Heart right ventricle (tissue), 16 donors: Measurements from ENCODE around the gene FERMT1. TPM values are rescaled to one million over a fixed set of nuclear protein-coding genes. Genes with fewer than 3 reads are reported as not detected.

Source experiments
- ATAC-seq, 8 donors: fragments of 200-7000 bp; cut with Tn5 transposase; one replicate each; pipeline ENCODE4 v1.9.1; 2020; ENCODE audit warnings: mild to moderate bottlenecking in 8 of 8, moderate library complexity in 8 of 8, moderate number of reproducible peaks in 1 of 8
- DNase-seq, 2 donors: peaks; one replicate each; pipeline ENCODE4 v3.0.0-alpha.2; 2020
- H3K27ac ChIP-seq, 10 donors: fragments of 200-600 bp; sonication (generic) in 2 of 10; one replicate each; pipeline versions ENCODE4 v1.5.0 to v1.8.0; 2020 to 2022; ENCODE audit warnings: mild to moderate bottlenecking in 3 of 10
- H3K27me3 ChIP-seq, 7 donors: fragments of 200-600 bp; one replicate each; pipeline ENCODE4 v1.8.0; 2021 to 2022; ENCODE audit warnings: mild to moderate bottlenecking in 2 of 7
- H3K36me3 ChIP-seq, 9 donors: fragments of 200-600 bp; sonication (generic) in 1 of 9; one replicate each; pipeline versions ENCODE4 v1.5.0 to v1.8.0; 2020 to 2022; ENCODE audit warnings: mild to moderate bottlenecking in 2 of 9
- H3K4me1 ChIP-seq, 9 donors: fragments of 200-600 bp; sonication (generic) in 1 of 9; one replicate each; pipeline versions ENCODE4 v1.5.0 to v1.8.0; 2020 to 2022; ENCODE audit warnings: mild to moderate bottlenecking in 4 of 9
- H3K4me3 ChIP-seq, 10 donors: fragments of 200-600 bp; sonication (generic) in 2 of 10; one replicate each; pipeline versions ENCODE4 v1.5.0 to v1.8.0; 2020 to 2022; ENCODE audit warnings: mild to moderate bottlenecking in 7 of 10, moderate library complexity in 2 of 10
- H3K9me3 ChIP-seq, 11 donors: fragments of 200-600 bp in 10 of 11; sonication (generic) in 2 of 11; one replicate each; pipeline versions ENCODE4 v1.5.0 to v1.8.0; 2013 to 2022; ENCODE audit warnings: mild to moderate bottlenecking in 2 of 11, control low read depth in 1 of 11, moderate library complexity in 1 of 11
- WGBS, 2 donors: extraction: QIAGEN DNeasy Blood & Tissue Kit; methylation state at CpG; one replicate each; pipeline ENCODE4 v1.1.7; 2013; ENCODE audit warnings: inconsistent platforms in 1 of 2; 5-methylcytosine and 5-hydroxymethylcytosine counted together
- intact Hi-C, 10 donors: fragments of 100-400 bp; cut with DNase I; formaldehyde crosslinking; loops; one replicate each; pipeline versions ENCODE4 v1.11.1 to v1.14.2; 2022
- polyA plus RNA-seq, 2 donors: library from polyadenylated mRNA; stranded (reverse); fragments of 200-250 nt; gene quantifications; one replicate each; pipeline ENCODE4 v1.2.3, GENCODE V29; 2013
- total RNA-seq, 10 donors: library from RNA; stranded (reverse); fragmentation: NEBNext Ultra II Directional in 3 of 10; extraction: Animal tissue kit (Norgen Biotek cat#: 25700) in 3 of 10; gene quantifications; one replicate each; pipeline versions ENCODE4 v1.2.1 to v1.2.4, GENCODE V29; 2021 to 2023
- TF ChIP-seq, protein P1 (sequence below), 9 donors: fragments of 200-600 bp; sonication (generic) in 2 of 9; IDR thresholded peaks; one replicate each; pipeline versions ENCODE4 v1.5.0 to v1.8.0; 2021 to 2022; ENCODE audit warnings: antibody characterized with exemption in 9 of 9, mild to moderate bottlenecking in 5 of 9, moderate library complexity in 1 of 9
- donor health status: Arrhythmogenic right ventricular cardiomyopathy.
- donor health status: ischemic (EF 13 %, LVEDD 7.1; RV severe dilation, severe dysfunction).
- donor health status: healthy with polysubstance abuse.
- donor health status: DM: no; HTN: yes; CAD: no.
- donor health status: DM: no; HTN: no; CAD: no.
- donor health status: ischemic (EF 25% LVEDD 6.9; RV normal size, moderate dysfunction).
- donor health status: ischemic (EF 25% LVEDD 5.7; RV mildly dilated, moderate dysfunction).
- donor health status: healthy.
- donor health status: DM: yes; HTN: yes; CAD: no.
- donor health status: Ischemic cardiomyopathy.
- donor health status: ischemic (EF 35%, LVEDD 5.7; RV mildly dilated, moderate dysfunction).
- donor health status: nonischemic (EF 11% LVEDD 7.7; RV severe dilation, severe dysfunction).
- donor health status: DM: yes; HTN: yes; CAD: no.
- donor health status: PGD.
- donor health status: ischemic (EF 29% LVEDD 5.4; RV normal size, mild dysfunction).
- donor health status: nonischemic (EF 23%, LVEDD 6.1; RV moderate dilation, normal function).

FERMT1 gene
- total and polyA plus RNA-seq, 12 donors: 0.03 to 2.2 (median 1.3) TPM

DNA sequence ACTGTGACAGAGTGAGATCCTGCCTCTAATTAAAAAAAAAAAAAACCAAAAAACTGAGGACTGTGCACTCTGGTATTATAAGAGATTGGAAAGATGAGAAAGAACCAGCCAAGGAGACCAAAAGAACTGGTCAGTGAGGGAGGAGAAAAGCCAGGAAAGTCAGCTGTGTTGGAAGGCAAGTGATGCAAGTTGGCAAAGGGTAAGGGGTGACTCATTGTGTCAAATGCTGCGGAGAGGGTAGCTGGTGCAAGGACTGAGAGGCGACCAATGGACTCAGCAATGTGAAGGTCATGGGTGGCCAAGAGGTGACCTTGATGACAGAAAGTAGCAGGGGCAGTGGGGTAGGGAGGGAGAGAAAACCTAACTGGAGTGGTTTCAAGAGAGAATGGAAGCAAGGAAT is 41.6 kb downstream of the FERMT1 start:
- Histone ChIP-seq H3K4me3 (no peak overlapping the region), H3K9me3 (no peaks in the 10 kb centered on the region), H3K27me3 (no peaks in the 10 kb centered on the region), H3K4me1 (peaks cover 0 to under 1% (median 0%) of the 10 kb centered on the region in 9 donors), H3K36me3 (peaks cover 0 to 27% (median 0%) of the 10 kb centered on the region in 9 donors), H3K27ac (no peak overlapping the region)
- TF ChIP-seq, protein P1, sequence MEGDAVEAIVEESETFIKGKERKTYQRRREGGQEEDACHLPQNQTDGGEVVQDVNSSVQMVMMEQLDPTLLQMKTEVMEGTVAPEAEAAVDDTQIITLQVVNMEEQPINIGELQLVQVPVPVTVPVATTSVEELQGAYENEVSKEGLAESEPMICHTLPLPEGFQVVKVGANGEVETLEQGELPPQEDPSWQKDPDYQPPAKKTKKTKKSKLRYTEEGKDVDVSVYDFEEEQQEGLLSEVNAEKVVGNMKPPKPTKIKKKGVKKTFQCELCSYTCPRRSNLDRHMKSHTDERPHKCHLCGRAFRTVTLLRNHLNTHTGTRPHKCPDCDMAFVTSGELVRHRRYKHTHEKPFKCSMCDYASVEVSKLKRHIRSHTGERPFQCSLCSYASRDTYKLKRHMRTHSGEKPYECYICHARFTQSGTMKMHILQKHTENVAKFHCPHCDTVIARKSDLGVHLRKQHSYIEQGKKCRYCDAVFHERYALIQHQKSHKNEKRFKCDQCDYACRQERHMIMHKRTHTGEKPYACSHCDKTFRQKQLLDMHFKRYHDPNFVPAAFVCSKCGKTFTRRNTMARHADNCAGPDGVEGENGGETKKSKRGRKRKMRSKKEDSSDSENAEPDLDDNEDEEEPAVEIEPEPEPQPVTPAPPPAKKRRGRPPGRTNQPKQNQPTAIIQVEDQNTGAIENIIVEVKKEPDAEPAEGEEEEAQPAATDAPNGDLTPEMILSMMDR (IDR thresholded peaks at IDR 0.05): no peak
- ATAC-seq (peak in 5 of 8 donors; percentile 30 to 82 (median 62)), DNase-seq (no peak)
- intact Hi-C loops: no loop called here
- 67 to 79% methylated on average over 2 of the region's 2 CpGs for WGBS, 2 donors

DNA sequence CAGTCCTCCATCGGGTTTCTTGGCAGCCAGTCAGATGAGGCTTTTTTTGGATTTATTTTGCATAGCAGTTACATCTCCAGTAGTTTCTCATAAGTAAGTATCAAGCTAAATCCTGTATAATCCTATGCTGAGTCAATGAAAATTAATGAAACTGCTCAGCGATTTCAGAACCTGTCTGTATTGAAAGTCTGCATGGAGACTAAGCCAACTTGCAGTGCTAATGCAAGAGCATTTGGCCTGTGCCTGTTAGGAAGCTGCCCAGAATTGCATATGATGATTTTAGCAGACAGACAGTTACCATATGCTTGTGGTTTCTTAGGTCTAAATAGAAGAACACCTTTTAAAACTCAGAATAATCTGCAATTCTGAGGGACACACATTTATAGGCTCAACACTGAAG is 43.8 kb downstream of the FERMT1 start:
- Histone ChIP-seq H3K4me3 (no peak overlapping the region), H3K27me3 (no peaks in the 10 kb centered on the region), H3K4me1 (peaks cover 0 to 19% (median 5%) of the 10 kb centered on the region in 9 donors), H3K27ac (no peak overlapping the region), H3K36me3 (peaks cover 0 to 18% (median 0%) of the 10 kb centered on the region in 9 donors), H3K9me3 (no peaks in the 10 kb centered on the region)
- TF ChIP-seq, protein P1 (IDR thresholded peaks at IDR 0.05): no peak
- WGBS, 2 donors: 75 to 80% methylated on average over 2 of the region's 2 CpGs
- ATAC-seq (no peak), DNase-seq (no peak)
- intact Hi-C loops: loop anchor here in 8 of 10 donors (2.0 to 10.0 kb wide), 8 partner anchors 77 to 554 kb away; partner anchors contain the start of genes MCM8 (in 2 of the 8) and TRMT6 (in 2 of the 8)

- 20 to 38% methylated on average over 8 of the region's 8 CpGs for WGBS, 2 donors
- peak; percentile 57 to 79 (median 74) for ATAC-seq
- Histone ChIP-seq H3K4me1 (peaks cover 0 to 22% (median 5%) of the 10 kb centered on the region in 9 donors), H3K36me3 (peaks cover 0 to 10% (median 0%) of the 10 kb centered on the region in 9 donors), H3K27ac (peak overlapping the region in 9 of 10 donors; percentile 35 to 85 (median 74)), H3K27me3 (no peaks in the 10 kb centered on the region), H3K9me3 (no peaks in the 10 kb centered on the region), H3K4me3 (no peak overlapping the region)
- intact Hi-C loops: loop anchor here in 9 of 10 donors (2.0 to 10.0 kb wide), 10 partner anchors 67 to 551 kb away; partner anchors contain the start of genes MCM8 (in 3 of the 9) and TRMT6 (in 3 of the 9)
- TF ChIP-seq, protein P1 (IDR thresholded peaks at IDR 0.05): no peak
- DNase-seq: peak; percentile 39 to 59
Measured at GRCh38 chr20:6075428-6076219, 47.2 kb downstream of the FERMT1 start.

DNA sequence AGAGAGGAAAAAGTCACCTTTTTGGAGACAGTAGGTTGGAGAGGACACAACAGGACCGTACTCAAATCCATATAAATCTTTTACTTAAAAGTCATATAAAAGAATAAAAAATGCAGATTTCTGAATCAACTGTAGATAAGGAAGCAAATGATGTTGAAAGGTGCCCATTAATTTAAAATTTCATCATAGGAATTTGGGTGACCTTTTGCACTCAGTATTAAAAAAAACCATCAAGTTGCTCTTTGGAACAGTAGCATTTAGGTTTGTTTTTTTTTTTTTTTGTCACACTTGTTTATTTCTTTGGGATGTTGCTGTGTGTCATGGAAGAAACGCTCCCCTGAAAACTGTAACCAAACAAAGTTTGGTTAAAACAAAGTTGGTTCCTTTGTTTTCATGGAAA is 48.0 kb downstream of the FERMT1 start:
- no peak overlapping the region for H3K4me3 ChIP-seq
- H3K4me1 ChIP-seq: peaks cover 0 to 22% (median 5%) of the 10 kb centered on the region in 9 donors
- no peaks in the 10 kb centered on the region for H3K9me3 ChIP-seq
- ATAC-seq (no peak), DNase-seq (no peak)
- peak overlapping the region in 9 of 10 donors; percentile 35 to 85 (median 74) for H3K27ac ChIP-seq
- H3K36me3 ChIP-seq: peaks cover 0 to 10% (median 0%) of the 10 kb centered on the region in 9 donors
- TF ChIP-seq, protein P1 (IDR thresholded peaks at IDR 0.05): no peak
- intact Hi-C loops: loop anchor here in 8 of 10 donors (2.0 to 10.0 kb wide), 8 partner anchors 72 to 550 kb away; partner anchors contain the start of genes MCM8 (in 3 of the 8) and TRMT6 (in 3 of the 8)
- H3K27me3 ChIP-seq: no peaks in the 10 kb centered on the region
- 80 to 83% methylated on average over 2 of the region's 2 CpGs for WGBS, 2 donors
